CD14-positive monocyte (primary cell): ENCODE results near the gene CYTL1. TPM values are rescaled to one million over a fixed set of nuclear protein-coding genes. Genes with fewer than 3 reads are reported as not detected.

Experiments used
- DNase-seq, 3 donors: peaks; one replicate each; pipeline ENCODE4 v3.0.0-alpha.2; 2011 to 2022
- H2AFZ ChIP-seq: 2 replicates; pipeline ENCODE4 v1.6.0; 2012; ENCODE audit warnings: mild to moderate bottlenecking, low read depth, low read length, inconsistent platforms; ENCODE audit not compliant: insufficient read depth, poor library complexity, severe bottlenecking
- H3K27ac ChIP-seq, 2 donors: 1 replicate in 1 of 2; 2 replicates in 1 of 2; pipeline ENCODE4 v1.5.1; 2012 to 2013; ENCODE audit warnings: low read length in 2 of 2, control low read depth in 1 of 2, inconsistent platforms in 1 of 2, low read depth in 1 of 2, mild to moderate bottlenecking in 1 of 2
- H3K27me3 ChIP-seq, 2 donors: one replicate each; pipeline versions ENCODE4 v1.6.0 to v1.6.1; 2011 to 2013; ENCODE audit warnings: low read length in 2 of 2; ENCODE audit not compliant: control insufficient read depth in 2 of 2, insufficient read depth in 2 of 2
- H3K36me3 ChIP-seq, 2 donors: replicated peaks in 1 of 2; 1 replicate in 1 of 2; 2 replicates in 1 of 2; pipeline versions ENCODE4 v1.5.1 to v1.6.1; 2012 to 2013; ENCODE audit warnings: low read length in 2 of 2, control low read depth in 1 of 2, inconsistent platforms in 1 of 2, mild to moderate bottlenecking in 1 of 2; ENCODE audit not compliant: insufficient read depth in 2 of 2, control insufficient read depth in 1 of 2
- H3K4me1 ChIP-seq, 2 donors: 1 replicate in 1 of 2; 2 replicates in 1 of 2; pipeline versions ENCODE4 v1.5.1 to v1.6.1; 2012 to 2013; ENCODE audit warnings: low read length in 2 of 2, control low read depth in 1 of 2, inconsistent platforms in 1 of 2, mild to moderate bottlenecking in 1 of 2, moderate library complexity in 1 of 2; ENCODE audit not compliant: insufficient read depth in 2 of 2, control insufficient read depth in 1 of 2
- H3K4me2 ChIP-seq: replicated peaks from 2 replicates; pipeline ENCODE3; 2012; ENCODE audit warnings: low read length, moderate library complexity, mild to moderate bottlenecking; ENCODE audit not compliant: poor library complexity, severe bottlenecking; ENCODE audit errors: extremely low read depth
- H3K4me3 ChIP-seq, 3 experiments: fragments of 200-600 bp in 1 of 3; sonication (generic) in 1 of 3; replicated peaks in 1 of 3; 1 replicate in 2 of 3; 2 replicates in 1 of 3; pipeline ENCODE4 v1.5.1; 2011 to 2013; ENCODE audit warnings: low read length in 3 of 3, mild to moderate bottlenecking in 3 of 3, control low read depth in 2 of 3, low read depth in 2 of 3, inconsistent platforms in 1 of 3, moderate library complexity in 1 of 3
- H3K79me2 ChIP-seq: 2 replicates; pipeline ENCODE4 v1.6.0; 2012; ENCODE audit warnings: mild to moderate bottlenecking, control low read depth, inconsistent platforms, low read length, moderate library complexity; ENCODE audit not compliant: insufficient read depth
- H3K9ac ChIP-seq: 2 replicates; pipeline ENCODE4 v1.6.0; 2017; ENCODE audit warnings: low read length, mild to moderate bottlenecking; ENCODE audit not compliant: insufficient read depth, poor library complexity, severe bottlenecking
- H3K9me3 ChIP-seq, 2 donors: replicated peaks in 1 of 2; 1 replicate in 1 of 2; 2 replicates in 1 of 2; pipeline versions ENCODE4 v1.5.1 to v1.6.1; 2012 to 2013; ENCODE audit warnings: low read length in 2 of 2, control low read depth in 1 of 2; ENCODE audit not compliant: control insufficient read depth in 1 of 2, insufficient read depth in 1 of 2
- H4K20me1 ChIP-seq: 2 replicates; pipeline ENCODE4 v1.6.0; 2012; ENCODE audit warnings: mild to moderate bottlenecking, low read length, control low read depth, moderate library complexity; ENCODE audit not compliant: insufficient read depth
- H3K27ac Mint-ChIP-seq, 7 donors: one replicate each; pipeline ENCODE4 v1.8.0; 2020; ENCODE audit warnings: mild to moderate bottlenecking in 7 of 7, mixed read lengths in 7 of 7, moderate library complexity in 6 of 7, inconsistent platforms in 2 of 7
- H3K27me3 Mint-ChIP-seq, 3 donors: one replicate each; pipeline ENCODE4 v1.8.0; 2021 to 2022; ENCODE audit warnings: low read depth in 3 of 3, mild to moderate bottlenecking in 3 of 3, mixed read lengths in 3 of 3, moderate library complexity in 3 of 3, inconsistent platforms in 1 of 3
- H3K36me3 Mint-ChIP-seq, 2 donors: one replicate each; pipeline ENCODE4 v1.8.0; 2020; ENCODE audit warnings: mixed read lengths in 2 of 2, inconsistent platforms in 1 of 2, mild to moderate bottlenecking in 1 of 2
- H3K4me1 Mint-ChIP-seq: one replicate; pipeline ENCODE4 v1.8.0; 2020; ENCODE audit warnings: mild to moderate bottlenecking, mixed read lengths
- H3K4me3 Mint-ChIP-seq, 2 donors: one replicate each; pipeline ENCODE4 v1.8.0; 2020; ENCODE audit warnings: mild to moderate bottlenecking in 2 of 2, mixed read lengths in 2 of 2, moderate library complexity in 1 of 2
- H3K9me3 Mint-ChIP-seq, 7 donors: one replicate each; pipeline ENCODE4 v1.8.0; 2020 to 2022; ENCODE audit warnings: mixed read lengths in 7 of 7, mild to moderate bottlenecking in 6 of 7, moderate library complexity in 6 of 7, inconsistent platforms in 2 of 7
- CTCF ChIP-seq: fragments of 200-600 bp; IDR thresholded peaks from one replicate; pipeline ENCODE4 v1.8.0; 2022; ENCODE audit warnings: antibody characterized with exemption, mild to moderate bottlenecking
- WGBS: methylation state at CpG from one replicate; pipeline ENCODE4 v1.1.5; 2013; ENCODE audit warnings: missing lambda C conversion rate; ENCODE audit not compliant: insufficient coverage; 5-methylcytosine and 5-hydroxymethylcytosine counted together
- intact Hi-C, 2 donors: fragments of 100-400 bp; cut with micrococcal nuclease; formaldehyde crosslinking; loops; one replicate each; pipeline versions ENCODE4 v1.15.0 to v1.15.1; 2023
- polyA plus RNA-seq, 3 donors: library from polyadenylated mRNA; depleted of rRNA in 1 of 3; unstranded in 2 of 3; stranded (reverse) in 1 of 3; fragments of 300-500 nt in 2 of 3; fragments of >200 nt in 1 of 3; fragmentation: Illumina TruSeq in 2 of 3; gene quantifications; 1 replicate in 2 of 3; 2 replicates in 1 of 3; pipeline ENCODE4 v1.2.3, GENCODE V29; 2012 to 2021

Gene CYTL1
- polyA plus RNA-seq, 3 donors = 0.32 to 0.56 TPM; not detected in 1

- no peak for DNase-seq
- no peak overlapping the region for H2AFZ ChIP-seq
- H3K36me3 Mint-ChIP-seq = no peaks in the 10 kb centered on the region
- peaks cover 0 to 2% of the 10 kb centered on the region in 2 donors for H3K27me3 ChIP-seq
- intact Hi-C loops = no loop called here
- no peak overlapping the region for H3K4me3 Mint-ChIP-seq
- H3K36me3 ChIP-seq = no peaks in the 10 kb centered on the region
- peaks cover 18 to 23% (median 22%) of the 10 kb centered on the region in 7 donors for H3K9me3 Mint-ChIP-seq
- H3K4me3 ChIP-seq = no peak overlapping the region
- no peak overlapping the region for H3K27ac ChIP-seq
- peaks cover 9 to 20% of the 10 kb centered on the region in 2 donors for H3K9me3 ChIP-seq
- H4K20me1 ChIP-seq = no peaks in the 10 kb centered on the region
- no peak overlapping the region for H3K4me2 ChIP-seq
- TF ChIP-seq CTCF = no peak
- WGBS = no CpG with 5 or more reads among the region's 1 CpG
- H3K27me3 Mint-ChIP-seq = peaks cover 0 to 3% (median 2%) of the 10 kb centered on the region in 3 donors
- no peaks in the 10 kb centered on the region for H3K4me1 Mint-ChIP-seq
- no peak overlapping the region for H3K27ac Mint-ChIP-seq
- no peaks in the 10 kb centered on the region for H3K79me2 ChIP-seq
- H3K9ac ChIP-seq = no peak overlapping the region
- H3K4me1 ChIP-seq = no peaks in the 10 kb centered on the region
Measured at GRCh38 chr4:4971796-4972195, 47.5 kb downstream of the CYTL1 start.

- Histone ChIP-seq H3K9ac (no peak overlapping the region), H3K36me3 (no peaks in the 10 kb centered on the region), H4K20me1 (no peaks in the 10 kb centered on the region), H3K4me3 (no peak overlapping the region), H3K79me2 (no peaks in the 10 kb centered on the region), H2AFZ (no peak overlapping the region), H3K9me3 (peaks cover under 1 to 5% of the 10 kb centered on the region in 2 donors), H3K4me2 (no peak overlapping the region), H3K27me3 (peaks cover 0 to 2% of the 10 kb centered on the region in 2 donors), H3K4me1 (no peaks in the 10 kb centered on the region), H3K27ac (no peak overlapping the region)
- intact Hi-C loops = no loop called here
- TF ChIP-seq CTCF = no peak
- no peak for DNase-seq
- Mint-ChIP-seq H3K36me3 (no peaks in the 10 kb centered on the region), H3K27ac (no peak overlapping the region), H3K27me3 (peaks cover 0 to 3% (median 2%) of the 10 kb centered on the region in 3 donors), H3K9me3 (peaks cover 3 to 15% (median 8%) of the 10 kb centered on the region in 7 donors), H3K4me3 (no peak overlapping the region), H3K4me1 (no peaks in the 10 kb centered on the region)
- WGBS = 100% methylated on average over 5 of the region's 8 CpGs
Measured at GRCh38 chr4:4969298-4969697, 50.0 kb downstream of the CYTL1 start.
